Neural progenitor cell (in vitro differentiated cells): ENCODE data around the gene TNFSF11.

ENCODE experiments used
- EZH2 ChIP-seq: fragments of 200-600 bp; sonication (generic); IDR thresholded peaks from 2 replicates; pipeline ENCODE4 v1.6.1; 2017; ENCODE audit warnings: antibody characterized with exemption, mild to moderate bottlenecking, moderate library complexity
- TF ChIP-seq, protein P1 (sequence below): fragments of 200-600 bp; sonication (generic); IDR thresholded peaks from 2 replicates; pipeline ENCODE4 v1.5.1; 2017; ENCODE audit warnings: antibody characterized with exemption, mild to moderate bottlenecking

DNA sequence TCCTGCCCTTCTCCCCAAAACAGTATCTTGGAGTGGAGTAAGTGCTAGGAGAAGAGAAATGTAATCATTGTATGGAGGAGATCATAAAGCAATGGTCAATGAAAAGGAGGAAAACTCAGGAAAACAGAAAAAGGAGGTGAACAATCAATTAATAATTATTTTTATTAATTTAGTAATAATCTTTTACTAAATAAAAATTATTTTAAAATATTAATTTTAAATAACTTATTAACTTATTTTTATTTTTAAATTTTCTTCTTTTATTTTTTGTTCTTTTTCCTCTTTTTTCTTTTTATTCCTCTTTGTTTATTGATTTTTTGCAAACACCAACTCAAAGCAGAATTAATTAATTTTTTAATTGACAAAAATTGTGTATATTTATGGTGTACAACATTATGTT, 80.3 kb downstream of the TNFSF11 start:
- TF ChIP-seq, protein P1, sequence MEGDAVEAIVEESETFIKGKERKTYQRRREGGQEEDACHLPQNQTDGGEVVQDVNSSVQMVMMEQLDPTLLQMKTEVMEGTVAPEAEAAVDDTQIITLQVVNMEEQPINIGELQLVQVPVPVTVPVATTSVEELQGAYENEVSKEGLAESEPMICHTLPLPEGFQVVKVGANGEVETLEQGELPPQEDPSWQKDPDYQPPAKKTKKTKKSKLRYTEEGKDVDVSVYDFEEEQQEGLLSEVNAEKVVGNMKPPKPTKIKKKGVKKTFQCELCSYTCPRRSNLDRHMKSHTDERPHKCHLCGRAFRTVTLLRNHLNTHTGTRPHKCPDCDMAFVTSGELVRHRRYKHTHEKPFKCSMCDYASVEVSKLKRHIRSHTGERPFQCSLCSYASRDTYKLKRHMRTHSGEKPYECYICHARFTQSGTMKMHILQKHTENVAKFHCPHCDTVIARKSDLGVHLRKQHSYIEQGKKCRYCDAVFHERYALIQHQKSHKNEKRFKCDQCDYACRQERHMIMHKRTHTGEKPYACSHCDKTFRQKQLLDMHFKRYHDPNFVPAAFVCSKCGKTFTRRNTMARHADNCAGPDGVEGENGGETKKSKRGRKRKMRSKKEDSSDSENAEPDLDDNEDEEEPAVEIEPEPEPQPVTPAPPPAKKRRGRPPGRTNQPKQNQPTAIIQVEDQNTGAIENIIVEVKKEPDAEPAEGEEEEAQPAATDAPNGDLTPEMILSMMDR = no peak
- no peak for TF ChIP-seq EZH2
